GM15510 (cell line): ENCODE measurements around the gene SHISA8.
A peak's percentile ranks its signal among the peaks of the same experiment; 100 is the strongest.

Experiments
- POLR2A ChIP-seq: IDR thresholded peaks from 3 replicates; pipeline ENCODE4 v1.6.1; 2011; ENCODE audit warnings: borderline replicate concordance; ENCODE audit not compliant: insufficient read length; ENCODE audit errors: extremely low read depth

SHISA8 gene

DNA sequence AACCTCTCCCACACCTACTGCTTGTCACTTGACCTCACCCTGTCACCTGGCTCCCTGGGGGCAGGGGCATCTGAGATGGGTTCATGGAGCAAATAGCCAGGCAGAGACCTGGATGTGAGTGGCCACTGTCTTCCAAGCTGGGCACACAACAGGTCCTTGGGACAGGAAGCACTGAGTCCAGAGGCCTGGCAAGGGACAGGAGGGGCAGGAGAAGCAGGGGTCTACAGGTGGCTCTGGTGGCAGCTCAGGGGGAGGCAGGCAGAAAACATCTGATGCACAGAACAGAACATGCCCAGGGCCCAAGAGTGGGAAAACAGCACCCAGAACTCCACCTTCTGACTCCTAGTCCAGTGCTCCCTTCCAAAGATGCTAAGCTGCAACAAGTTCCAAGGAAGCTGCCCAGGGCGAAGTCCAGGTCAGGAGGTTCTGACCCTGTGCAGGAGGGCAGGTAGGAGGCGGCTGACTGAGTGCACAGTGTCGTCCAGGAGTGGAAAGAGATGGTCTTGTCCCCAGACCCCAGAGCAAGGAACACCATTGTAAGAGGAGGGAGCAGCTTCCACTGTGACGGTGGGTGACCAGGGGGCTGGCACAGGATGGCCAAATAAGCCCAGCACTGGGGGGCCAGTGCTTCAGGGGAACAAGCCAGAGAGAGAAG lies 8.2 kb upstream of the SHISA8 start:
- TF ChIP-seq POLR2A, result no peak

DNA sequence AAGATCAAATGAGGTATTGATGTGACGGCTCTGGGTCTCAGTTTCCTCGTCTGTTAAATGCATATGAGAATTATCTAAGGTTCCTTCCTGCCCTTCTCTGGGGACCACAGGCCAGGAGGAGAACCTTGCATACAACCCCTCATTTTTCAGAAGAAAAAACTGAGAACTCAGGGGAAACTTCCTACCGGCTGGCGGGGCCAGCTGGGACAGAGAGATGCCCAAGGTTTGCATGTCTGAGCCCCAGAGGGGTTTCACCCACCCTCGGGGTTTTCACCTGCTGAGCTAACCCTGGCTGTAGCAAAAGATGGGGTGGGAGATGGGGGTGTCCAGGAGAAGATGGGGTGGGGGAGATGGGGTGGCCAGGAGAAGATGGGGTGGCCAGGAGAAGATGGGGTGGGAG lies 7.5 kb upstream of the SHISA8 start:
- TF ChIP-seq POLR2A, result no peak

DNA sequence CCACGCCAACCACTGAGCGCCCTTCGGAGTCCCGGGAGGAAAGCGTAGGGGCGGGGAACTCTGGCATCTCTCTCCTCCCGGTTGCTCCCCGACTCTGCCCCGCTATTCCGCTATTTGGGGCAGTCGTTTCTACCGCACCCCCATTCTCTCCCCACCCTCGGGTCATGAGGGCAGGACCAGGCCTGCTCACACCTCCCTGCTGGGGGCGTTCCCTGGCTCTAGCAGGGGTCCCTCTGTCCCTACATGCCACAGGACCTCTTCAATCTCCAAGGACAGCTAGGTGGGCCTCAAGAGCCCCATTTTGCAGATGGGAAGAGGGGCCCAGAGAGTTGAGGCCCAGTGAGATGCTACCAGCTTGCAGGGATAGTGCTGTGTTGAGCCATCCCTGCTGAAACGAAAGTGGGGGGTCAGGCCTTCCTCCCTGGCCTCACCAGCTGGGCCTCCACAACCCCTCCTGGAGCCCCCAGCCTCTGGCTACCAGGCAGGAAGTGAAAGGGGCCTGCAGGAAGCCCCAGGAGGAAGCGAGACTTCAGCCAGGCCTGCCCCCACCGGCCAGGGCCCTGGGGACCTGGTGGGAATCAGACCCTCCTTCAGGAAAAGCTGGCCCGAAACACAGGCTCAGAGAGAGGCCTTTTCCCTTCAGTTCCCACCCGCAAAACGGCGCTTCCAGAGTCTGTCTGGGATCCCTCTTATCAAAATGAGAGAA lies 5.5 kb upstream of the SHISA8 start:
- TF ChIP-seq POLR2A, result peak; percentile 47

DNA sequence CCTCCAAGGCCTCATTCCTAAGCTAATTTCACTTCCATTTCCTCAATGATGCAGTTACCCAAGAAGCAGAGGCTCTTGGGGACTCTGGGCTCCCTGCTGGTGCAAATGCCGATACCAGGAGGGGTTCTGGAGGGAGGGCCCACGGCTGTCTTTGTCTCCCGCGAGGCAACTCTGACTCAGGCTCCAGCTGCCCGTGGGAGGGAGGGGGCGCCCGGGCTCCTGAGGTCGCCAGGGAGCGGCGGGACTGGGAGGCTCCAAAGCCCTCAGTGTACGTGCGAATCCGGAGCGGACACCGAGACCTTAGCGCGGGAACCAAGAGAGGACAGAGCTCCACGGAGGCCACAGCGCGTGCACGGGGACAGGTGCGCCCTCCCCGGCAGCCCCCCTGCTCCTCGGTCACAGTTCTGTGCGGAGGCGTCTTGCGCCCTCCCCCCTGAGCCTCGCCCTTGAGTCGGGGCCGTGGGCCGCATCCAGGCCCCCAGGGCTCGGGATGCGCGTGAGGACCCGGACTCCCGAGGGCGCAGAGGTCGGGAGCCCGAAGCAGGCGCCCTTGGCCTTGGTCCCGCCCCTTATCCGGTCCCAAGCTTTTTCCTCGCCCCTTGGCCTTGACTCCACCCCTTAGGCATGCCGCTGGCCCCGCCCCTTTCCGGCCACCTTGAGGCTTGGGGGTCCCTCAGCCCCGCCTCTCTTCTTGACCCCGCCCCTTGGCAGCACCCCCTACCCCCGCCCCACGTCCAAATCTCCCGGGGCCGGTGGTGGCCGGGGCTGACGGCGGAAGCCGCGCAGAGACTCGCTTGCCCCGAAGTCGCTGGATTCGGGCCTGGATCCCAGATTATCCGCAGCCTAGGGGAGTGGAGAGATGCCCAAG lies 4.7 kb upstream of the SHISA8 start:
- TF ChIP-seq POLR2A, result peak; percentile 75

DNA sequence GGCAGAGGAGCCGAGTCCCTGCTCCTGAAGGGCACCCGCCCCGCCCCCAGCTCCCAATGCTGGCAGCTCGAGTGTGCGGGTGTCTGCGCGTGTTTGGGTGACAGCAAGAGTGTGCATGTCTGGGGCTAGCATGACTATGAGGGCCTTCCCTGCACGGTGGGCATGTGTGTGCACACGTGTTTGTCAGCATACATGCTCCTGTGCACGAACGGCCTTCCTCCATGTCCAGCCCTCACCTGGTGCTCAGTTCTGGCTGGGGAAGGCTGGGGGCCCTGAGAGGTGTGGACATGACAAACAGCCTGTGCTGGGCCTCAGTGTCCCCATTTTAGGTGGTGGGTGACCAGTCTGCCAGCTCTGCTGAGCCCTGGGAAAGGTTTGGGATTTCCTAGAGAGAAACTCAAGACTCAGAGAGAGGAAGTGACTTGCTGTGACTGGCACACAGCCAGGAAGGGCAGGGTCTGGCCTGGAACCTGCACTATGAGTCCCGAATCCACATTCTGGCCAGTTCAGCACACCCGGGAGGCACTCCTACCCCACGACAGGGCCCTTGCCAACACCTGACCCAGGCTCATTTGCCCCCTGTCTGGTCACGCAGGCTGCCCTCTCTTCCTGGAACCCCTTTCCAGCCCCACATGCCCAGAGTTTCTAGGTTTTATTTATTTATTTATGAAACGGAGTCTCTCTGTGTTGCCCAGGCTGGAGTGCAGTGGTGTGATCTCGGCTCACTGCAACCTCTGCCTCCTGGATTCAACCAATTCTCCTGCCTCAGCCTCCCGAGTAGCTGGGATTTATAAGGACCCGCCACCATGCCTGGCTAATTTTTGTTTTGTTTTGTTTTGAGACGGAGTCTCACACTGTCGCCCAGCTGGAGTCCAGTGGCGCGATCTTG lies 3.3 kb upstream of the SHISA8 start:
- peak; percentile 40 for TF ChIP-seq POLR2A

DNA sequence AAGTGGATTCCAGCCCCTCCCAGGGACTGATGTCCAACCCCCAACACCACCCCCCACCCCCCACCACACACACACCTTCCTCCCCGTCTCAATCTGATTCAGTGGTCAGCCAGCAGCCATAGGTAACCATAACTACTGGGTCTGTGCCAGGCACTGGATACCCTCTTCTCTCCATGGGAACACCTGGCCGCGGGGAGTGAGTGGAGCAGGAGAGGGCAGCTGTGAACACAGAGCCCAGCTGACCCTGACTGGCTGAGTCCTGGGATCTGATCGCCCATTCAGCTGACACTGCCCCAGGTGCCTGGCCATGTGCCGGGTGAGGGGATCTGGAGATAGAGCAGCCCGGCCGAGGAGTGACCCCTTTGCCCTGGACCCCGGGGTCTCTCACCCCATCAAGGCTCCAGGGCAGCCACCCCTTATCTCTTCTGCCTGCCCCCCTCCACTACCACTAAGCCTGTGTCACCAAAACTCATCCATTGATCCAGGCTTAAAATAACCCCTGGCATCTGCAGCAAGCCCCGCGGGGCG lies 2.6 kb upstream of the SHISA8 start:
- no peak for TF ChIP-seq POLR2A

DNA sequence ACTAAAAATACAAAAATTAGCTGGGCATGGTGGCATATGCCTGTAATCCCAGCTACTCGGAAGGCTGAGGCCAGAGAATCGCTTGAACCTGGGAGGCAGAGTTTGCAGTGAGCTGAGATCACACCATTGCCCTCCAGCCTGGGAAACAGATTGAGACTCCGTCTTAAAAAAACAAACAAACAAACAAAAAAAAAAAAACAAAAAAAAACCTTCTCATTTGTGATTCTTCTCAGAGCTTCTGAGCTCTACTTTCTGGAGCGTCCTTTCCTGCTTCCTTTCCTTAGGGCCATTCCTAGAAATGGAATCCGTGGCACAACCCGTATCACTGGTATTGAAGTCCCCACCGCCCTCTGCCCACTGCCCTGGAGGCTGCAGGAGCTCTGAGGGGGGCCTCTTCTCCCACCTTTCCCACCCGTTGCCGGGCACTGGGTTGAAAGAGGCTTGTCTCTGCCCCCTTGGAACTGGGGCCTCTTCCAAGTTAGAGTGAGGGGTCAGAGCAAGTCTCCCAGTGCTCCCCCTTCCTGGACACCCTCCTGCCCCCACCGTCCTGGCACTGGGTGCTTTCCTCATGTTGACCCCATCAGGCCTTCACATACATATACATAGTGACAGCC lies 2.0 kb upstream of the SHISA8 start:
- TF ChIP-seq POLR2A, result no peak

DNA sequence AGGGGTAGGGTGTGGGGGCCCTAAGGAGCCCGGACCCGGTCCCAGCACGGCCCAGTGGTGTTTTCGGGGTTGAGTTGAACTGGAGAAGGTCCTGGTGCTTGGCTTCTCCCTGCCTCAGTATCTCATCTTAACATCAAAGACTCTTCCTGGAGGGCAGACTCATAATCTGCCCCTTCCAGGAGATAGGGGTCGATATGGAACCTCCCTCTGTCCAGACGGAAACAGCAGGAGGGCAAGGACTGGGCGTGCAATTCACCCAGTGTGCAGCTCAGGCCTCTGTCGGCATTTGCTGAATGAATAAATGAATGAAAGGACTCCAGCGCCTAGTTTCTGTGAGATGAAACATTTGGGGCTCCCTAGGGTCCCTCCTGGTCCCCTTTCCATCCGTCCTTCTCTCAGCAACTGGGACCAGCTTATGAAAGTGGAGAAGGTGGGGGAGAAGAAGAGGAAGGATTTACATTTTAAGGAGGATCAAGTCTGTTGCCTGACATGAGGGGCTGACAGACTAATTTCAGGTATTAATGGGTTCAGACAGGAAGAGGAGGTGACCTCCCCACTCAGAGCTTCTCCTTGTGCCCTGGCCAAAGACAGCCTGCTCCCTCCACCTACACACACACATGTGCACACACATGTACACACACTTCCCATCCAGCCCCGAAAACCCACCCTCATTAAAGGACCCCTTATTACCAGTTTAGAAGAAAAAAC lies 1.1 kb upstream of the SHISA8 start:
- no peak for TF ChIP-seq POLR2A

DNA sequence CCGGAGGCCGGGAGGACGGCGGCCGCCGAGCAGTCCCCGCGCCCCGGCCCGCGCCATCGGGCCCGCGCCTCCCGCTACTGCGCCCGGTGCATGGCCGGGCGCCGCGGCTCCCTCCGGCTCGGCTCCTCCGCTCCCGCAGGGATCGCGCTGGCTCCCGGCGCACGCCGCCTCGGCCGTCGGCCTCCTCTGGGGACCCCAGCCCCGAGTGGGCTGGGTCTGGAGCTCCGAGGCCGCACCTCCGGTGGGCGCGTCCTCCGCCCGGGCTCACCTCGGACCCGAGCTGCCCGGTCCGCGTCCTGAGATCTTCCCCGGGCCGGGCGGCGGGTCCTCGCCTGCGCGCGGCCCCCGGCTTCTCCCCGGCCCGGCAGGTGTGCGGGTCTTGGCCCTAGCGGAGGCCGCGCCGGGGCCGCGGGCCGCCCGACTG lies 251 bp downstream of the SHISA8 start:
- TF ChIP-seq POLR2A, result no peak

DNA sequence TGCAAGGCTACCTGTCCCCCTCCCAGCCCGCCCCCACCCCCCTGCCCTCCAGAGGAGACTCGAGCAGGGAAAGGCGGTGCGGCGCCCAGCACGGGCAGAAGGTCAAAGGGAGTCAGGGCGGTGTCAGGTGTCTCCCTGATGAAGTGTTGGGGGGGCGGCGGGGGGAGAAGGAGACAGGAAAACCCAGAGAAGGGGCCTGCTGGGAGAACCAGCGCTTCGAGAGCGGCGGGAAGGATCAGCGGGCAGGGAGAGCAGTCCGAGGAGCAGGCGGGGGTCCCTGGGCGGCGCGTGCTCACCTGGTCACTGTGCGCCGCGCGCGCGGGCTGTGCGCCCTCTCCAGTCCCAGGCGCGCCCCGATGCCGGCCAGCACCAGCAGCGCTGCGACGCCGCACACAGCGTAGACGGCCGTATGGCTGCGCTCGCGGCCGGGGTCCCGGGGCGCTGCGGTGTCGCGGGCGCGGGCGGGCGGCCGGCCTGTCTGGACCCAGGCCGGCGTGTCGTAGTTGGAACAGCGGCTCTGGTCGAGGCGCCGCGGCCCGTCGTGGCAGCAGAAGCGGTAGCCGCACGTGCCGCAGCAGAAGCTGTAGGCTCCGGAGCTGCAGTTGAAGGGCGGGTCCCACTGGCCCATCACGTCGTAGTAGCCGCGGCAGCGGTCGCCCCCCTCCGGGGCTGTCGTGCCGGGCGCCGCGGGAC lies 886 bp downstream of the SHISA8 start:
- no peak for TF ChIP-seq POLR2A

DNA sequence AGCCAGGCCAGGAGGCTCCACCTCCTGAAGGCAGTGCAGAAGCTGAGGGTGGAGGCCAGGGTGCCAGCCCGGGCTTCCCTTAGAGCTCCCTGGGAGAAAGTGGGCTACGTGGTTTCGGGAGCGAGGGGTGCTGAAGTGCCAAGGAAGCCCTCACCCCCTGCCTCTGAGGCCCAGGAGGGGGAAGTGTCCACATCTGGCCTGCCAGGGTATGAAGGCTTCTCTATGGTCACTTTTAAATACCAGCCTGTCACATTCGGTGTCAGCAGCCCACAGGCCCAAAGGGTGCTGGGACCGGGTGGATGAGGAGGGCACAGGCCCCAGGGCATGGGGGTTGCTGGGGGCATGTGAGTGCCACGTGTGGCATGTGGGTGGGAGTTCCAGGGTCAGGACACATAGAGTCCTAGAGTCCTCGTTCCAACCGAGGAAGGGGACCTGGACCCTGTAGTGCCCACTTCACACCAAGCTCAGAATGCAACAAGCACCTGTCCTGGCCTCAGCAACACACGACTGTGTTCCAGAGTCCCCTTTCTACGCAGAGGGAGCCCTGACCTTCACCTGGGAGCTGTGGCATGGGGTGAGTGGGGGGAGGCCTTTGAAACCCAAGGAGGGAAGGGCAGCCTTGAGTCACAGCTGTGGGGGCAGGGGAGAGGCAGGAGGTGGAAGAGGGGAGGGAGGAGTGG lies 1.7 kb downstream of the SHISA8 start:
- no peak for TF ChIP-seq POLR2A
